IMR-90 (cell line): ENCODE measurements around the gene SDC1. TPM values are rescaled to one million over a fixed set of nuclear protein-coding genes. Genes with fewer than 3 reads are reported as not detected.

Experiments used
- ATAC-seq: fragments of 200-7000 bp; cut with Tn5 transposase; 2 replicates; pipeline ENCODE4 v1.9.1; 2020; ENCODE audit warnings: low read depth, mild to moderate bottlenecking, moderate library complexity
- BruUV-seq: library from RNA; stranded (reverse); fragments of 400-500 nt; replicated peaks from 2 replicates; lab custom pipeline; 2021; lab: Mats Ljungman, UMichigan
- CTCF ChIA-PET: fragments of 300-600 bp; formaldehyde crosslinking; extraction: SDS; loops from one replicate; lab custom pipeline; 2021; ENCODE audit warnings: antibody characterized with exemption; lab: Yijun Ruan, JAX
- POLR2A ChIA-PET: fragments of 300-600 bp; sonication (Branson Sonifier 250); formaldehyde crosslinking; loops from one replicate; lab custom pipeline; 2022; ENCODE audit warnings: antibody characterized with exemption; ENCODE audit not compliant: unreplicated experiment; lab: Charles Lee
- DNase-seq: peaks from one replicate; pipeline ENCODE4 v3.0.0; 2013
- H2AFZ ChIP-seq: replicated peaks from 2 replicates; pipeline ENCODE3; 2013; ENCODE audit warnings: low read length, mild to moderate bottlenecking; ENCODE audit not compliant: poor library complexity
- H2AK5ac ChIP-seq: 2 replicates; pipeline ENCODE4 v1.6.1; 2013; ENCODE audit warnings: low read depth, low read length, inconsistent platforms
- H2AK9ac ChIP-seq: replicated peaks from 2 replicates; pipeline ENCODE3; 2013; ENCODE audit warnings: mild to moderate bottlenecking, low read depth, low read length, moderate library complexity; ENCODE audit not compliant: poor library complexity
- H2BK120ac ChIP-seq: 2 replicates; pipeline ENCODE4 v1.6.1; 2013; ENCODE audit warnings: low read depth, low read length, inconsistent platforms
- H2BK15ac ChIP-seq: 3 replicates; pipeline ENCODE4 v1.6.1; 2013; ENCODE audit warnings: low read depth, low read length, inconsistent platforms
- H2BK20ac ChIP-seq: 2 replicates; pipeline ENCODE4 v1.6.1; 2013; ENCODE audit warnings: low read depth, mild to moderate bottlenecking, inconsistent platforms, low read length, moderate library complexity
- H2BK5ac ChIP-seq: 2 replicates; pipeline ENCODE4 v1.6.1; 2013; ENCODE audit warnings: mild to moderate bottlenecking, low read depth, low read length, inconsistent platforms; ENCODE audit not compliant: poor library complexity, severe bottlenecking
- H3K14ac ChIP-seq: replicated peaks from 2 replicates; pipeline ENCODE4 v1.6.1; 2013; ENCODE audit warnings: low read depth, low read length, inconsistent platforms
- H3K18ac ChIP-seq: 2 replicates; pipeline ENCODE4 v1.6.1; 2013; ENCODE audit warnings: low read depth, low read length, control low read depth
- H3K23ac ChIP-seq: 2 replicates; pipeline ENCODE4 v1.6.1; 2013; ENCODE audit warnings: low read depth, low read length, inconsistent platforms
- H3K27ac ChIP-seq: 2 replicates; pipeline ENCODE4 v1.5.1; 2013; ENCODE audit warnings: mild to moderate bottlenecking, control low read depth, low read length; ENCODE audit not compliant: insufficient read depth
- H3K27me3 ChIP-seq: 2 replicates; pipeline ENCODE4 v1.6.1; 2013; ENCODE audit warnings: low read length; ENCODE audit not compliant: control insufficient read depth, insufficient read depth
- H3K36me3 ChIP-seq: 2 replicates; pipeline ENCODE4 v1.6.1; 2013; ENCODE audit warnings: low read length, mixed read lengths; ENCODE audit not compliant: control insufficient read depth, insufficient read depth
- H3K4ac ChIP-seq: 2 replicates; pipeline ENCODE4 v1.6.1; 2013; ENCODE audit warnings: low read depth, low read length, inconsistent platforms
- H3K4me1 ChIP-seq: 2 replicates; pipeline ENCODE4 v1.6.1; 2013; ENCODE audit warnings: low read length, mixed read lengths; ENCODE audit not compliant: control insufficient read depth, insufficient read depth
- H3K4me2 ChIP-seq: 2 replicates; pipeline ENCODE4 v1.6.1; 2013; ENCODE audit warnings: low read depth, mild to moderate bottlenecking, control low read depth, low read length, moderate library complexity
- H3K4me3 ChIP-seq: 2 replicates; pipeline ENCODE4 v1.5.1; 2013; ENCODE audit warnings: low read depth, mild to moderate bottlenecking, control low read depth, low read length, moderate library complexity; ENCODE audit not compliant: insufficient read depth
- H3K56ac ChIP-seq: 2 replicates; pipeline ENCODE4 v1.6.1; 2013; ENCODE audit warnings: low read length, inconsistent platforms; ENCODE audit not compliant: insufficient read depth; ENCODE audit errors: extremely low read depth
- H3K79me1 ChIP-seq, 2 experiments: 2 replicates each; pipeline ENCODE4 v1.6.1; 2013; ENCODE audit warnings: low read length in 2 of 2, inconsistent platforms in 1 of 2, low read depth in 1 of 2
- H3K9ac ChIP-seq: 2 replicates; pipeline ENCODE4 v1.6.1; 2013; ENCODE audit warnings: low read depth, low read length, control low read depth
- H3K9me1 ChIP-seq: 2 replicates; pipeline ENCODE4 v1.6.1; 2013; ENCODE audit warnings: low read length, inconsistent platforms; ENCODE audit not compliant: insufficient read depth
- H3K9me3 ChIP-seq: 2 replicates; pipeline ENCODE4 v1.6.1; 2013; ENCODE audit warnings: low read length; ENCODE audit not compliant: control insufficient read depth, insufficient read depth
- H4K20me1 ChIP-seq: 2 replicates; pipeline ENCODE4 v1.6.1; 2013; ENCODE audit warnings: low read length, inconsistent platforms; ENCODE audit not compliant: insufficient read depth
- H4K5ac ChIP-seq: 2 replicates; pipeline ENCODE4 v1.6.1; 2013; ENCODE audit warnings: mild to moderate bottlenecking, low read depth, low read length, control low read depth
- H4K8ac ChIP-seq, 2 experiments: 2 replicates each; pipeline ENCODE4 v1.6.1; 2013; ENCODE audit warnings: low read depth in 2 of 2, low read length in 2 of 2, control low read depth in 1 of 2, inconsistent platforms in 1 of 2
- H4K91ac ChIP-seq: 2 replicates; pipeline ENCODE4 v1.6.1; 2013; ENCODE audit warnings: low read depth, low read length, inconsistent platforms; ENCODE audit not compliant: insufficient read depth
- MAZ ChIP-seq: IDR thresholded peaks from 2 replicates; pipeline ENCODE4 v1.6.1; 2012; ENCODE audit warnings: low read depth, mild to moderate bottlenecking, low read length, improper control_type of control experiment, moderate library complexity, borderline replicate concordance
- RCOR1 ChIP-seq: IDR thresholded peaks from 2 replicates; pipeline ENCODE4 v1.6.1; 2012; ENCODE audit warnings: mild to moderate bottlenecking, low read length, improper control_type of control experiment; ENCODE audit not compliant: insufficient replicate concordance
- WGBS, 2 experiments: methylation state at CpG; one replicate each; pipeline versions ENCODE4 v1.1.5 to v1.1.7; 2013; ENCODE audit warnings: missing lambda C conversion rate in 2 of 2; ENCODE audit not compliant: insufficient read length in 1 of 2; ENCODE audit errors: extremely low coverage in 2 of 2; 5-methylcytosine and 5-hydroxymethylcytosine counted together
- dilution Hi-C: fragments of 300-500 bp; cut with HindIII; formaldehyde crosslinking; loops from one replicate; pipeline ENCODE4 v1.14.3; 2018; ENCODE audit warnings: low sequenced_read_pairs; ENCODE audit not compliant: unreplicated experiment
- in situ Hi-C: fragments of 300-500 bp; cut with MboI; formaldehyde crosslinking; loops from 3 replicates; pipeline ENCODE4 v1.14.3; 2019; ENCODE audit warnings: low sequenced_read_pairs, inconsistent platforms, mixed read lengths
- intact Hi-C: fragments of 100-400 bp; cut with micrococcal nuclease; formaldehyde crosslinking; loops from 2 replicates; pipeline ENCODE4 v1.10.0; 2022
- polyA plus RNA-seq, 3 experiments: library from polyadenylated mRNA; depleted of rRNA; stranded (reverse); fragments of >200 nt; gene quantifications; 2 replicates each; pipeline ENCODE4 v1.2.3, GENCODE V29; 2012; ENCODE audit warnings: low replicate concordance in 1 of 3
- total RNA-seq: library from RNA; depleted of rRNA; stranded (reverse); fragments of >200 nt; gene quantifications from 2 replicates; pipeline ENCODE4 v1.2.3, GENCODE V29; 2012
- TF ChIP-seq, protein P1 (sequence below): fragments of 150-350 bp; IDR thresholded peaks from 2 replicates; pipeline ENCODE4 v1.6.1; 2017; ENCODE audit warnings: mild to moderate bottlenecking, antibody characterized with exemption, low read length, low read depth

Gene SDC1
- total and polyA plus RNA-seq, 2 of the 4 experiments (the other 2 are of a cell fraction), result 22.0 to 28.3 TPM

- TF ChIP-seq RCOR1, result no peak
These were observed 33.8 kb downstream of the SDC1 start (continued) for GRCh38 chr2:20190876-20191713.

GRCh38 chr2:20190170-20190569 is 34.8 kb downstream of the SDC1 start:
- in situ Hi-C loops, result no loop called here
- DNase-seq (no peak), ATAC-seq (no peak)
- dilution Hi-C loops, result no loop called here
- 87% methylated on average over 3 of the region's 9 CpGs; no CpG with 5 or more reads in 1 of the 2 experiments for WGBS, 2 experiments
- Histone ChIP-seq H2AFZ (no peak overlapping the region), H3K9ac (no peak overlapping the region), H2BK120ac (no peak overlapping the region), H2AK5ac (no peak overlapping the region), H3K4me1 (peaks cover 9% of the 10 kb centered on the region), H3K4me2 (no peak overlapping the region), H4K91ac (no peak overlapping the region), H3K27me3 (no peaks in the 10 kb centered on the region), H3K36me3 (no peaks in the 10 kb centered on the region), H4K5ac (no peak overlapping the region), H3K4ac (no peak overlapping the region), H3K79me1 (no peaks in the 10 kb centered on the region), H2BK15ac (no peak overlapping the region), H3K9me3 (no peaks in the 10 kb centered on the region), H3K56ac (no peak overlapping the region), H2AK9ac (no peak overlapping the region), H3K14ac (no peak overlapping the region), H3K27ac (no peak overlapping the region), H3K4me3 (no peak overlapping the region), H2BK5ac (no peak overlapping the region), H3K23ac (no peak overlapping the region), H3K9me1 (peaks cover 11% of the 10 kb centered on the region; the same call in 1 of the 2 replicates), H2BK20ac (no peak overlapping the region), H4K20me1 (no peaks in the 10 kb centered on the region), H4K8ac (no peak overlapping the region), H3K18ac (no peak overlapping the region)
- CTCF ChIA-PET, result no interaction called here
- BruUV-seq, result no TSS peak
- intact Hi-C loops, result loop anchor here (5.0 kb wide), 1 partner anchor 33 kb away; no protein-coding TSS in a partner anchor
- no peak for TF ChIP-seq MAZ
- TF ChIP-seq, protein P1, sequence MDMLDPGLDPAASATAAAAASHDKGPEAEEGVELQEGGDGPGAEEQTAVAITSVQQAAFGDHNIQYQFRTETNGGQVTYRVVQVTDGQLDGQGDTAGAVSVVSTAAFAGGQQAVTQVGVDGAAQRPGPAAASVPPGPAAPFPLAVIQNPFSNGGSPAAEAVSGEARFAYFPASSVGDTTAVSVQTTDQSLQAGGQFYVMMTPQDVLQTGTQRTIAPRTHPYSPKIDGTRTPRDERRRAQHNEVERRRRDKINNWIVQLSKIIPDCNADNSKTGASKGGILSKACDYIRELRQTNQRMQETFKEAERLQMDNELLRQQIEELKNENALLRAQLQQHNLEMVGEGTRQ, result no peak
- POLR2A ChIA-PET, result no interaction called here
